HT1080 (cell line): ENCODE measurements around the gene CERCAM. TPM values are rescaled to one million over a fixed set of nuclear protein-coding genes. Genes with fewer than 3 reads are reported as not detected.

Experiments
- DNase-seq: peaks from one replicate; pipeline ENCODE4 v3.0.0-alpha.2; 2015; ENCODE audit warnings: low read depth
- total RNA-seq: library from RNA; depleted of rRNA; stranded (reverse); fragments of >200 nt; shearing (Covaris generic); gene quantifications from 2 replicates; pipeline ENCODE4 v1.2.3, GENCODE V29; 2014; rRNA removed

Gene CERCAM
- total RNA-seq, 1 experiment from 2014 or later = 65.5 TPM

DNA sequence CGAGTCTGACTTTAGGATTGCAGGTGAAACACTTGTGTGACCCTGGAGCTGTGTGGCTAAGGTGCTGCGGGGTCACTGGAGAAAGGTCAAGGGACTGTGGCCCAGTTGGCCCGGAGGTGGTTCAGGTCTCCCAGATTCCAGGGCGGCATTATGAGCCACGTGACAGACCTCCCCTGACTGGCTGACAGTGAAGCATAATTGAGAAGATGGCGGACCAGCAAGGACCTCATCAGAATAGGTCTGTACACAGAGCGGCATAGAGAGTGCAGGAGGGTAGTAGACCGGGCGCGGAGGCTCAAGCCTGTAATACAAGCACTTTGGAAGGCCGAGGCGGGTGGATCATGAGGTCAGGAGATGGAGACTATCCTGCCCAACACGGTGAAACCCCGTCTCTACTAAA is 34.3 kb downstream of the CERCAM start:
- DNase-seq = no peak

DNA sequence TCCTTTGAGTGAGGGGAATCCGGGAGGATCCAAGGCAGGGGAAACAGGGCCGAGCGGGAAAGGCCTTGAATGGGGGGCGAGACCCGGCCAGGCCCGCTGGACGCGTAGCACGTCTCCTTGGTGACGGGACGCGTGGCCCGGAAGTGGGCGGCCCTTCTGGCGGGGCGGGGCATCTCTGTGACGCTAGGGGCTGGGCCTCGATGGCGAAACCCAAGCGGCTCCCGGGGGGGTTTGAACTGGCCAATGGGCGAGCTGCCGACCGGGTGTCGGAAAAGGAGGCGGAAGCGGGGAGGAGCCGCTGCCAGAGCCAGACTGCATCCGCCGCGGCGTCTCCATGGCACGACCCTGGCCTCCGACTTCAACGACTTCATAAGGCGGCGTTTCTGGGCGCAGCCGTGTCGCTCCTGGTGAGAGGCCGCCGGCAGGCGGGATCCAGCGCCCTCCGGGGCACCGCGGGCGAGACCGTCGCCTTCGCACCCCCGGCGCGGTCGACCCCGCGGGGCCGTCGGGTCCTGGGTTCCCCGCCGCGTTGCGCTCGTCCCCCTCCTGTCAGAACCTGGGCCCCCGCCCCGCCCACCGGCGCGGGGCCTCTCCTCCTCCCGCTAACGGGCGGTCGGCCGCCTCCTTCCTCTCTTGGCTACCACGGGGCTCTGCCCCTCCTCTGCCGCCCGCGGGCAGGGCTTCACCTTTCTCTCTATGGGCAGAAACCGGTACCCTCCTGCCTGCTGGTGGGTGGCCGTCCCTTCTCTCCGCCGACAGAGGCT is 35.4 kb downstream of the CERCAM start, which contains the start of gene ODF2:
ODF2 (plus strand) TSS at position 158 of the 764 bp plus-strand sequence; CDS start at position 244, 86 bp downstream.
- peak; percentile 96 for DNase-seq

DNA sequence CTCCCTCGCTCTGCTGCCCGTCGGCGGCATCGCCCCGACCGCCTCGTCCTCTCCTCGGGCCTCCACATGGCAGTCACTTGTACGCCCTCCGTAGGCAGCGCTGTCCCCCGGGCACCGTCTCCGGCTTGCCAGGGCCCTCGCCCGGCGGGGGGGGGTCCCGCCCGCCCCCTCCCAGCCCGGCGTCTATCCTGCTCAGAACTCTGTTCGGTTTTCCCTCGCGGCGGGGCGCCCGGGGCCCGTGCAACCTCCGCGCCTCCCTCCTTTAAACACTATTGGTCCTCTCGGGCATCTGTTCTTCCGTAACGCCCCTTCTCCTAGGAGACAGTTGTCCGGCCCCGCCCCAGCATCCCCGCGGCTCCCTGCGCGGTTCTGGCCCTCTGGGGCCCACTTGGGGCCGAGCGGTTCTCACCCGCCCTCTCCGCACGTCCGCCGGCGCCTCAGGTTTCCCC is 36.0 kb downstream of the CERCAM start:
- peak; percentile 70 for DNase-seq

- no peak for DNase-seq
Measured at GRCh38 chr9:128457207-128457606, 36.5 kb downstream of the CERCAM start.

- no peak for DNase-seq
Measured at GRCh38 chr9:128459011-128459410, 38.4 kb downstream of the CERCAM start.

DNA sequence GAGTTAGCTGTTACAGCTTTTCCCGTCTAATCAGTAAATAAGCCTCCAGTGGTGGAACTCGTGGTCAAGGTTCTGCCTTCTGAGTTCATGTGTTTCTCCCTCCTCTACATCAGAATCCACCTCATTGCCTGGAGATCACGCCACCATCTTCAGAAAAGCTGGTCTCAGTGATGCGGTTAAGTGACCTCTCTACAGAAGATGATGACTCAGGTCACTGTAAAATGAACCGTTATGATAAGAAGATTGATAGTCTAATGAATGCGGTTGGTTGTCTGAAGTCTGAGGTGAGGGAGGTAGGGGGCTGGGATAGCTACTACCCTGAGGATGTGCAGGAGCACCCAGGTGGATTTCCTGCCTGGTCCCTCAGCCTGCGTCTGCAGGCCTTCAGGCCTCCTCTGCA is 48.4 kb downstream of the CERCAM start:
- no peak for DNase-seq

GRCh38 chr9:128470560-128470959 is 49.9 kb downstream of the CERCAM start:
- DNase-seq = peak; percentile 42

DNA sequence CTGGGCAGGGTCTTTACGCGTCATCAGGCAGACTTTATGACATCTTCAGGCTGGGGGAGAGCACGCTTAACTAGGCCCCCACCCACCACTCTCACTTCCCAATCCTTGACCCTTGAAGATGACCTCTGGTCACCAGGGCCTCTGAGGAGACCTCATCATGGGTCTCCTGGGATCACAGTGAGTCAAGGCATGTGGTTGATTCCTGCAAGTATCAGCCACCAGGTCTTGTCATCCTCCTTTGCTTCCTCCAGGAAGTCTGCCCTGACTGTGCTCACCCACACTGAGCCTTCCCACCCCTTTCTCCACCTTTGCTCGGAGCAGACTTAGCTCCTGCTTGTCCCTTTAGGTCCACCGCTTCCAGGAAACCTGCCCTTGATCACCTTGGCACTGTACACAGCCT is 52.4 kb downstream of the CERCAM start:
- DNase-seq = no peak

GRCh38 chr9:128475867-128476266 is 55.2 kb downstream of the CERCAM start:
- no peak for DNase-seq

DNA sequence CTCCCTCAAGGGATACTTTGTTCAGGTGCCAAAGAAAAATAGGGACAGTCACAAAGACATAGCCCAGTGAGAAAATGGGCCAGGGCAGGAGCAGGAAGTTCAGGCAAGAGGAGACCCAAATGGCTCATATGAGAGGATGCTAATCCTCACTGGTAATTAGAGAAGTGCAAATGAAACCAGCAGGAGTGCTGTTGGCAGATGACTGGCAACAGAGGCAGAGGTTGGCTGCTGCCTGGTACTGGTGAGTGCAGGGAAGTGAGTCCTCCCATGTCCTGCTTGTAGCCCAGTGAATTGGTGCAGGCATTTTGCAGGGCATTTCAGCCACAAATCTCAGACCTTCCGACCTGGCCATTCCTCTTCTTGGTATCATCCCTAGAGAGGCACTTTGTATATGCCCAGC is 58.6 kb downstream of the CERCAM start:
- no peak for DNase-seq

- no peak for DNase-seq
Measured at GRCh38 chr9:128481561-128481960, 60.9 kb downstream of the CERCAM start.

GRCh38 chr9:128482186-128482585 is 61.5 kb downstream of the CERCAM start:
- DNase-seq = no peak

- DNase-seq = no peak
Measured at GRCh38 chr9:128484686-128485413, 64.2 kb downstream of the CERCAM start.

- DNase-seq = no peak
Measured at GRCh38 chr9:128485414-128485855, 64.8 kb downstream of the CERCAM start.

DNA sequence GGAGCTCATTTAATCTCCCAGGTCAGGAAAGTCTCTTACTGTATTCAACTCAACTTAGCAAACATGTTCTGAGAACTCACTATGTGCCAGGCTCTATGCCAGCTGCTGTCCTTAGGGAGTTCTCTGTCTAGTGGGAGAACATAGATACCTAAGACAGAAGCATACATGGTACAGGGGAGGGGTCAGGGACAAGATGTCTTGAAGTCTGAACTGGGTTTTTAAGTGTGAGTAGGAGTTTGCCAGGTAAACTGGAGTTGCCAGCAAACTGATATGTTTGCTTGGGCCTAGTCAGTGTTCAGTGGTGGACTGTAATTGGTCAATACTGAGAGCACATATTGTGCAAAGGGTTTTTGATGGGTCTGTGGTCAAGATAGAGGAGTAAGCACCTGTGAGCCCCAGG is 65.5 kb downstream of the CERCAM start:
- DNase-seq = no peak

Other genes starting within 250 kb of the CERCAM start
- 54.7 and 82.9 TPM in 2 replicates for gene CIZ1, start 229.3 kb upstream of the CERCAM start, total RNA-seq
- gene DNM1, start 217.5 kb upstream of the CERCAM start, total RNA-seq = 12.9 and 18.9 TPM in 2 replicates
- gene GOLGA2, start 144.8 kb upstream of the CERCAM start, total RNA-seq = 38.3 and 40.7 TPM in 2 replicates
- 51.9 and 52.7 TPM in 2 replicates for gene SWI5, start 144.6 kb upstream of the CERCAM start, total RNA-seq
- 86.2 and 88.7 TPM in 2 replicates for gene TRUB2, start 98.4 kb upstream of the CERCAM start, total RNA-seq
- gene COQ4, start 98.0 kb upstream of the CERCAM start, total RNA-seq = 68.9 and 77.9 TPM in 2 replicates
- gene SLC27A4, start 80.3 kb upstream of the CERCAM start, total RNA-seq = 65.8 and 68.4 TPM in 2 replicates
- gene URM1, start 49.5 kb upstream of the CERCAM start, total RNA-seq = 110 and 136 TPM in 2 replicates
- 37.1 and 39.8 TPM in 2 replicates for gene ODF2, start 35.1 kb downstream of the CERCAM start, total RNA-seq
- gene GLE1, start 83.9 kb downstream of the CERCAM start, total RNA-seq = 39.0 and 45.0 TPM in 2 replicates
- 177 and 204 TPM in 2 replicates for gene SPTAN1, start 131.7 kb downstream of the CERCAM start, total RNA-seq
- gene DYNC2I2, start 236.0 kb downstream of the CERCAM start, total RNA-seq = 134 and 149 TPM in 2 replicates